AG09309 (cell line): Measurements from ENCODE around the gene MYBPHL.

ENCODE experiments used
- DNase-seq: peaks from one replicate; pipeline ENCODE4 v3.0.0-alpha.2; 2010; ENCODE audit warnings: low read depth
- H3K4me3 ChIP-seq: 2 replicates; pipeline ENCODE4 v1.5.1; 2011; ENCODE audit warnings: mild to moderate bottlenecking, low read depth, low read length, moderate library complexity; ENCODE audit not compliant: control insufficient read depth
- CTCF ChIP-seq: IDR thresholded peaks from 2 replicates; pipeline ENCODE4 v1.5.1; 2011; ENCODE audit warnings: mild to moderate bottlenecking, low read depth, low read length, inconsistent platforms; ENCODE audit not compliant: insufficient read depth, control insufficient read depth; ENCODE audit errors: missing control alignments

The MYBPHL gene

DNA sequence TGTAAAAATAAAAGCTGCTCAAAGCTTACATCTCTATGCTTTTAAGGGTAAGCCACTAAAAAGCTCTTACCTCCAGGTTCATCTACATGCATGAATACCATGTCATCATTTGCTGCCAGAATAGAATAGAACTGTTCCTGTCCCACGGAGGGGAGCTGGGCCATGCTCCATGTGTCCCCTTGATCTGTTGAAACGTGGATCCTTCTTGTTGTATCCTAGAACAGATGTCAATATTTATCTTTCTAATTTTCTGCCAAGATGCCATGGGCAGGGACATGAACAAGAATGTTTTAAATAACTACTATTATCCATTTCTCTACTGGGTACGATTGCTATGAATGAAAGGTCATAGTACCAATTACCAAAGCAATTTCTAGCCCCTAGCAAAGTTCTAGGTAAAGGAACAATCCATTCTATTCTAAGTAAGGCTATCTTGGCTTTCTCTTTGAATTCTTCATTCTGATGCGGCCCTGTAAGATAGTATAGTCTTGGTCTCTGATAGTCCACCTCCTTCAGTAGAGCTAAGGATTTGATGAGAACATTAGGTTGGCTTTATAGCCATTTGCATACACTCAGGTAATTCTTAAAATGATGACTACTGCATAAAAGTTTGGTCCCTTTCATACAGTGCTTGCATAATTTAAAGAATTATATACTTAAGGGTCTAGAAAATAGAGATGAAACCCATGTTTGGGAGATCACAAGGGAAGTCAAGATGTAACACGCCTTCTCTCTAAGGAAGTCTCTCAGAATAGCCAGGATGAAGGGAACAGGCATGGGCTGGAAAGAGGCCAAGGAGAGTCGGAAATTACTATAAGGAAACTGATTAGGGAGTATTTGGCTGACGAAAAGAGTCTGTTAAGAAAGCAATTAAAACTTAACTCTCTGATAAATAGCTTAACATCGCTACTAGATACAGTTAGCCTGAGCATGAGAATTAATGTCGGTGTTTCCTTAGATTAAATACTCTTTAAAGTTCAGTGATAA, 35.4 kb upstream of the MYBPHL start:
- H3K4me3 ChIP-seq = no peak overlapping the region
- no peak for TF ChIP-seq CTCF
- DNase-seq = no peak

DNA sequence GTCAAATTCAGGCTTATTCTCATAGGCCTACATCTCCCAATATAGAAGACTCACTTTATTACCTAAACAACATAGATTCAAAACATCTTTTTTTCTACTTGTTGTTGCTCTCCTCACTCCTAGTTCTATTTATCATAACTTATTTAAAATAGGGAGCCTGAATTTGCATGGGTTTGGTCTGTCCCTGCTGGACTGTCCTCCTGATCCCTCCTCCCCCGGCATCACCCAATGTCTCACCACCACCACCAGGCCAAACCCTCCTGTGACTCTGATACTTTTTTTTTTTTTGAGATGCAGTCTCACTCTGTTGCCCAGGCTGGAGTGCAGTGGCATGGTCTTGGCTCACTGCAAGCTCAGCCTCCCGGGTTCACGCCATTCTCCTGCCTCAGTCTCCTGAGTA, 31.8 kb upstream of the MYBPHL start:
- DNase-seq = no peak
- no peak for TF ChIP-seq CTCF
- no peak overlapping the region for H3K4me3 ChIP-seq

DNA sequence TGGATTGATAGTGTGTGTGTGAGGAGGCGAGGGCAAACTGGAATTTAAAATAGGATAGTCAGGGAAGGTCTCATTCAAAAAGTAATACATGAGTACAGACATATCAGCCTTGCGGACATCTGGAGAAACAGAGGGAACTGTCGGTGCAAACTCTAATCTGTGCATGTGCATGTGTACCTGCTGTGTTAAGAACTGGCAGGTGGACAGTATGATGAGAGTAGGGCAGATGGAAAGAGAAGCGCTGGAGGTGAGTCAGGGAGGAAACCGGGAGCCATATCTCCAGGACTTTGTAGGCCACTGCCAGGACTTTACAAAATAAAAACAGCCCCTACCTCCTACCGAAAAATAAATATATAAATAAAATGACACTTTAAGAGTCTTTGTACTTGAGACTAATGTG, 31.3 kb upstream of the MYBPHL start:
- DNase-seq = no peak
- no peak for TF ChIP-seq CTCF
- no peak overlapping the region for H3K4me3 ChIP-seq

- no peak for DNase-seq
- no peak overlapping the region for H3K4me3 ChIP-seq
- no peak for TF ChIP-seq CTCF
Observed at GRCh38 chr1:109335091-109335490, 28.3 kb upstream of the MYBPHL start.

DNA sequence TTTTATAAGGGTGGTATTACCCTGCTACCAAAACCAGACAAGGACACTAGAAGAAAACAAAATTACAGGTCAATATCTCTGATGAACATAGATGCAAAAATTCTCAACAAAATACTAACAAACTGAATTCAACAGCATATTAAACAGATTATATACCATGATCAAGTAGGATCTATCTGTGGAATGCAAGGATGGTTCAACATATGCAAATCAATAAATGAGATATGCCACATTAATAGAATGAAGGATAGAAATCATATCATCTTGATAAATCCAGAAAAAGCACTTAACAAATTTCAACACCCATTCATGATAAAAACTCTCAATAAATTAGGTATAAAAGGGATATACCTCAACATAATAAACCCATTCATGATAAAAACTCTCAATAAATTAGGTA, 24.3 kb upstream of the MYBPHL start:
- no peak for TF ChIP-seq CTCF
- DNase-seq = no peak
- H3K4me3 ChIP-seq = no peak overlapping the region

DNA sequence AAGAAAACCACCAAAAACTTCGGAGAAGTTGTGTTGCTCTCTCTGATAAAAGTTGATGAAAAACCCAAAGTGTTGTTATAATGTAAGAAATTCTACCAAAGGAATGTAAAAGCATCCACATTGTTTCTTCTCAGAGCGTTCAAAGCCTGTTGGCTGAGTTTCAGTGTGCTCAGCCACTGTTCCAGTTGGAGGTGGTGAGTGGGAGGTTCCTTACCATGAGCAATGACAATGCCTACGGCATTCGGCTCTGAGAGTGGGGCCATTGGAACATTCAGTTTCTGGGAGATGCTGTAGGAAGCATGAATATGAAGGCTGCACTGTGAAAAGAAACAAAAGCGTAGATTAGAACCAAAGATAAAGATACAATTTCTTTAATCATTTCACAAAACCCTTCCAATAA, 20.5 kb upstream of the MYBPHL start:
- DNase-seq = no peak
- H3K4me3 ChIP-seq = no peak overlapping the region
- no peak for TF ChIP-seq CTCF

DNA sequence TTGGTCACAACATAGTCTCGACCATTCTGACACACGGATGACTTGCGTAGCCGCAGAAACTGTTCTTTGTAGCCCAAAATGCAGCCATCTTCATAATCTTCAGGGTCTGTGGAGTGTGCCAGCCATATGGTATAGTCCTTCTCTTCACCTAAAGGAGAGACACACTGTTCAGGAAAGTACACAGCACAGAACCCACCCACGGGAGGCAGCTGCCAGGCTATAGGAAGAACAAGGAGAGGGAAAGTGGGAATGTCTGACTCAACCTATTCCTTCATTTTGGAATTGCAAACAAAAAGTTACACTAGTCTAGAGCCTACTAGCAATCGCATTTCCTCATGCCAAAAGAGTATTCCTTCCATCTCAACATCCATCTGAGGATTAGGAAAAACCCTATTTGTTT, 16.2 kb upstream of the MYBPHL start:
- H3K4me3 ChIP-seq = no peak overlapping the region
- no peak for TF ChIP-seq CTCF
- DNase-seq = no peak
